Heart left ventricle (tissue), 13 donors: ENCODE data around the gene RPS23.

Experiments
- POLR2A ChIP-seq, 2 donors: fragments of 450-650 bp; IDR thresholded peaks; one replicate each; pipeline ENCODE4 v1.6.1; 2017; ENCODE audit warnings: antibody characterized with exemption in 2 of 2, mild to moderate bottlenecking in 2 of 2, moderate library complexity in 2 of 2
- TF ChIP-seq, protein P1 (sequence below), 12 donors: fragments of 200-600 bp; sonication (generic) in 4 of 12; IDR thresholded peaks; one replicate each; pipeline versions ENCODE4 v1.5.0 to v1.8.0; 2018 to 2022; ENCODE audit warnings: antibody characterized with exemption in 12 of 12, mild to moderate bottlenecking in 5 of 12
- donor health status: ischemic (EF 13 %, LVEDD 7.1; RV severe dilation, severe dysfunction).
- donor health status: DM: no; HTN: yes; CAD: no.
- donor health status: DM: no; HTN: no; CAD: no.
- donor health status: ischemic (EF 25% LVEDD 6.9; RV normal size, moderate dysfunction).
- donor health status: ischemic (EF 25% LVEDD 5.7; RV mildly dilated, moderate dysfunction).
- donor health status: ischemic (EF 35%, LVEDD 5.7; RV mildly dilated, moderate dysfunction).
- donor health status: nonischemic (EF 11% LVEDD 7.7; RV severe dilation, severe dysfunction).
- donor health status: DM: yes; HTN: yes; CAD: no.
- donor health status: PGD.
- donor health status: ischemic (EF 29% LVEDD 5.4; RV normal size, mild dysfunction).
- donor health status: nonischemic (EF 23%, LVEDD 6.1; RV moderate dilation, normal function).

DNA sequence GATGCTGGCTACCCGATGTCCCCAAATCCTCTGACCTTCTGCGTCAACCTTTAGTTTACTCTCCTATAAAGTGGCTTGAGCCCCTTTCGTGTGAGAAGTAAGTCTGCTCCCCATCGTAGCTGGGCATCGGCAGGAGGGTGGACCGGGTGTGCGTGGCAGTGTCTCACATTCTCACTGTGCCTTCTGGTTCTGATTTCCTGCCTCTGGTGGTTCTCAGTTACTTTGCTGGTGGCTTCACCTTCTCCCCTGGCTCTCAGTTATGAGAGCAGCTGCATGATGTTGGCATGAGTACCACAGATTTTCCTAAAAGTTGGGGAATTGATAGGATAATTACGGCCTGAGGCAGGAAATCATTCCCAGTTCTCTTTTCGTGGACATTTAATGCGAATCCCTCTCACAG, 47.0 kb upstream of the RPS23 start:
- TF ChIP-seq, protein P1, sequence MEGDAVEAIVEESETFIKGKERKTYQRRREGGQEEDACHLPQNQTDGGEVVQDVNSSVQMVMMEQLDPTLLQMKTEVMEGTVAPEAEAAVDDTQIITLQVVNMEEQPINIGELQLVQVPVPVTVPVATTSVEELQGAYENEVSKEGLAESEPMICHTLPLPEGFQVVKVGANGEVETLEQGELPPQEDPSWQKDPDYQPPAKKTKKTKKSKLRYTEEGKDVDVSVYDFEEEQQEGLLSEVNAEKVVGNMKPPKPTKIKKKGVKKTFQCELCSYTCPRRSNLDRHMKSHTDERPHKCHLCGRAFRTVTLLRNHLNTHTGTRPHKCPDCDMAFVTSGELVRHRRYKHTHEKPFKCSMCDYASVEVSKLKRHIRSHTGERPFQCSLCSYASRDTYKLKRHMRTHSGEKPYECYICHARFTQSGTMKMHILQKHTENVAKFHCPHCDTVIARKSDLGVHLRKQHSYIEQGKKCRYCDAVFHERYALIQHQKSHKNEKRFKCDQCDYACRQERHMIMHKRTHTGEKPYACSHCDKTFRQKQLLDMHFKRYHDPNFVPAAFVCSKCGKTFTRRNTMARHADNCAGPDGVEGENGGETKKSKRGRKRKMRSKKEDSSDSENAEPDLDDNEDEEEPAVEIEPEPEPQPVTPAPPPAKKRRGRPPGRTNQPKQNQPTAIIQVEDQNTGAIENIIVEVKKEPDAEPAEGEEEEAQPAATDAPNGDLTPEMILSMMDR (IDR thresholded peaks at IDR 0.05): no peak
- TF ChIP-seq POLR2A (IDR thresholded peaks at IDR 0.05): no peak
